HepG2 (cell line): Measurements from ENCODE around the gene UBXN2A. TPM values are rescaled to one million over a fixed set of nuclear protein-coding genes. Genes with fewer than 3 reads are reported as not detected.

Experiments used
- CHCHD3 ChIP-seq: sonication (generic); formaldehyde crosslinking; IDR thresholded peaks from 2 replicates; pipeline ENCODE4 v1.8.0; 2022; ENCODE audit warnings: mild to moderate bottlenecking, missing genetic modification reagents, moderate library complexity
- CREB1 ChIP-seq, 2 experiments: fragments of 450-650 bp in 1 of 2; IDR thresholded peaks; 2 replicates each; pipeline ENCODE4 v1.6.1; 2016 to 2017; ENCODE audit warnings: control low read depth in 1 of 2, mild to moderate bottlenecking in 1 of 2, missing compliant biosample characterization in 1 of 2, missing genetic modification characterization in 1 of 2
- GATAD1 ChIP-seq: IDR thresholded peaks from 2 replicates; pipeline ENCODE4 v1.6.1; 2016; ENCODE audit warnings: missing genetic modification reagents, missing compliant biosample characterization
- GZF1 ChIP-seq: sonication (generic); formaldehyde crosslinking; IDR thresholded peaks from 2 replicates; pipeline ENCODE4 v1.5.1; 2020; ENCODE audit warnings: mild to moderate bottlenecking, missing genetic modification reagents
- HDAC2 ChIP-seq: sonication (generic); formaldehyde crosslinking; IDR thresholded peaks from 2 replicates; pipeline ENCODE4 v1.4.0; 2020; ENCODE audit warnings: missing genetic modification reagents
- HIVEP1 ChIP-seq: sonication (generic); formaldehyde crosslinking; IDR thresholded peaks from 2 replicates; pipeline ENCODE4 v1.4.0; 2020; ENCODE audit warnings: mild to moderate bottlenecking, missing genetic modification reagents
- HOXA3 ChIP-seq: sonication (generic); formaldehyde crosslinking; IDR thresholded peaks from 2 replicates; pipeline ENCODE4 v1.5.0; 2020; ENCODE audit warnings: missing genetic modification reagents
- JUN ChIP-seq: sonication (generic); formaldehyde crosslinking; IDR thresholded peaks from 2 replicates; pipeline ENCODE4 v1.4.0; 2020; ENCODE audit warnings: mild to moderate bottlenecking, missing genetic modification reagents
- KDM4B ChIP-seq: sonication (generic); formaldehyde crosslinking; IDR thresholded peaks from 2 replicates; pipeline ENCODE4 v1.4.0; 2020; ENCODE audit warnings: missing genetic modification reagents
- KLF11 ChIP-seq: IDR thresholded peaks from 2 replicates; pipeline ENCODE4 v1.6.1; 2016; ENCODE audit warnings: missing compliant biosample characterization
- MEIS2 ChIP-seq: sonication (generic); formaldehyde crosslinking; IDR thresholded peaks from 2 replicates; pipeline ENCODE4 v1.9.0; 2021; ENCODE audit warnings: mild to moderate bottlenecking, missing genetic modification reagents
- MIER3 ChIP-seq: IDR thresholded peaks from 2 replicates; pipeline ENCODE4 v1.6.1; 2016; ENCODE audit warnings: missing compliant biosample characterization, borderline replicate concordance
- NRL ChIP-seq: sonication (generic); formaldehyde crosslinking; IDR thresholded peaks from 2 replicates; pipeline ENCODE4 v1.5.0; 2020; ENCODE audit warnings: missing genetic modification reagents, mild to moderate bottlenecking, moderate library complexity, borderline replicate concordance
- POLR2AphosphoS5 ChIP-seq: IDR thresholded peaks from 2 replicates; pipeline ENCODE4 v1.6.1; 2012; ENCODE audit warnings: low read depth, low read length
- PRPF4 ChIP-seq: fragments of 200-400 bp; formaldehyde crosslinking; IDR thresholded peaks from 2 replicates; pipeline ENCODE4 v1.6.1; 2016; ENCODE audit warnings: low read length, low read depth; ENCODE audit not compliant: poor library complexity, severe bottlenecking
- U2AF2 ChIP-seq: fragments of 200-400 bp; formaldehyde crosslinking; IDR thresholded peaks from 2 replicates; pipeline ENCODE4 v1.6.1; 2017; ENCODE audit warnings: low read depth, mild to moderate bottlenecking, low read length
- ZBTB3 ChIP-seq: sonication (generic); formaldehyde crosslinking; IDR thresholded peaks from 2 replicates; pipeline ENCODE4 v1.4.0; 2020; ENCODE audit warnings: low read depth, mild to moderate bottlenecking, moderate library complexity, missing genetic modification reagents, borderline replicate concordance
- ZNF383 ChIP-seq: sonication (generic); formaldehyde crosslinking; IDR thresholded peaks from 2 replicates; pipeline ENCODE4 v1.4.0; 2020; ENCODE audit warnings: missing genetic modification reagents, mild to moderate bottlenecking, borderline replicate concordance
- ZNF510 ChIP-seq: sonication (generic); formaldehyde crosslinking; IDR thresholded peaks from 2 replicates; pipeline ENCODE4 v1.4.0; 2020; ENCODE audit warnings: low read depth, mild to moderate bottlenecking, missing genetic modification reagents
- ZNF530 ChIP-seq: sonication (generic); formaldehyde crosslinking; IDR thresholded peaks from 2 replicates; pipeline ENCODE4 v1.5.0; 2020; ENCODE audit warnings: low read depth, mild to moderate bottlenecking, missing genetic modification reagents
- ZNF543 ChIP-seq: sonication (generic); formaldehyde crosslinking; IDR thresholded peaks from 2 replicates; pipeline ENCODE4 v1.4.0; 2020; ENCODE audit warnings: mild to moderate bottlenecking, missing genetic modification reagents
- ZNF777 ChIP-seq: sonication (generic); formaldehyde crosslinking; IDR thresholded peaks from 2 replicates; pipeline ENCODE4 v1.4.0; 2020; ENCODE audit warnings: missing genetic modification reagents
- ZNF788 ChIP-seq: sonication (generic); formaldehyde crosslinking; IDR thresholded peaks from 2 replicates; pipeline ENCODE4 v1.5.0; 2020; ENCODE audit warnings: mild to moderate bottlenecking, missing genetic modification reagents, borderline replicate concordance
- ZNF83 ChIP-seq: sonication (generic); formaldehyde crosslinking; IDR thresholded peaks from 2 replicates; pipeline ENCODE4 v1.4.0; 2020; ENCODE audit warnings: missing genetic modification reagents, mild to moderate bottlenecking, borderline replicate concordance
- polyA plus RNA-seq, 8 experiments: library from polyadenylated mRNA; depleted of rRNA in 3 of 8; stranded (reverse) in 7 of 8; unstranded in 1 of 8; fragments of >200 nt; fragmentation: Illumina TruSeq in 4 of 8; extraction: Trizol in 4 of 8; gene quantifications; 2 replicates each; pipeline versions ENCODE4 v1.2.1 to v1.2.3, GENCODE V29; 2011 to 2016; ENCODE audit warnings: low read depth in 4 of 8, missing spikeins in 1 of 8, mixed read lengths in 1 of 8; ENCODE audit not compliant: insufficient read depth in 1 of 8
- total RNA-seq, 5 experiments: library from RNA; depleted of rRNA; stranded (reverse); fragments of >200 nt; fragmentation: Illumina TruSeq; extraction: Trizol; gene quantifications; 2 replicates each; pipeline ENCODE4 v1.2.3, GENCODE V29; 2016; ENCODE audit warnings: low read depth in 1 of 5
- TF ChIP-seq, protein P1 (sequence below), 2 experiments: sonication (generic) in 1 of 2; formaldehyde crosslinking in 1 of 2; IDR thresholded peaks; 2 replicates each; pipeline versions ENCODE4 v1.4.0 to v1.6.1; 2016 to 2020; ENCODE audit warnings: borderline replicate concordance in 1 of 2, low read depth in 1 of 2, mild to moderate bottlenecking in 1 of 2, missing genetic modification reagents in 1 of 2
- TF ChIP-seq, protein P2 (sequence below): sonication (generic); formaldehyde crosslinking; IDR thresholded peaks from 2 replicates; pipeline ENCODE4 v1.8.1; 2023; ENCODE audit warnings: mild to moderate bottlenecking, missing genetic modification reagents, borderline replicate concordance

The UBXN2A gene
- total and polyA plus RNA-seq, 2 of the 13 experiments (the other 11 are each of a cell fraction or from before 2014, with no cell fraction given): 8.3 to 20.9 TPM

DNA sequence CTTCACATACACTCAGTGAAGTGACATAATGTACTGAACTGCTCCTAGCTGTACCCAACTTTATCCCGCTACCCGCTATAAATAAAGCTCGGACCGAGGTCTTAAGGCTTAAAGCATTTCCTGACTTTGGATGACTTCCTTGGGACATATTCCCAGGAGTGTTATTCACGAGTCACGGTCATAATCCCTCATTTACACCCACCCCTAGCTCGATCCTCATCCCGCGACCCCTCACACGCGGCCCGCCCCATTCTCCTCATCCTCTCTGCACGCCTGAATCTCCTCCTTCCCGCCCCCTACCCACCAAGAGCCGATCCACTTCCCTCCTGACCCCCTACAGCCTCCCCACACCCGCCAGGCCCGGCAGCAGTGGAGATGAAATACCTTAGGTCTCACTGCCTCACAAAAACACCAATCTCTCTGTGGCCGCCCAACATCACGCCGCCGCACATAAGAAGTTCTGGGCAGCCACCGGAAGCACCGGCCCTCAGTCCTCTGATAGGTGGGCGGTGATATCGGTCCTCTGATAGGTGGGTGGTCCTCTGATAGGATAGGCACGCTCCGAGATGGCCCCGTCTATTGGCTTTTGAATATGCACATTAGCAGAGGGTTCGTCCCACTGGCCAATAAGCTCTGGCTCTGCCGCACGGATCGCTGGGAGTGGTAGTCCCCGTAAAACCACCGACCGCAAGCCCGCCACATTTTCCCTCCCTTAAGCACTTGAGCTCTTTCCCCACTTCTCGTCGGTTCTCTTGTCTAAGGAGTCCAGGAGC is 106.9 kb downstream of the UBXN2A start, which contains the start of gene WDCP (continued):
- TF ChIP-seq POLR2AphosphoS5 (peak; percentile 100), ZNF543 (CRISPR knock-in tag) (peak; percentile 60), CHCHD3 (no peak), CREB1 (IDR thresholded peaks at IDR 0.05) (peak; percentile 66), CREB1 (CRISPR knock-in tag; IDR thresholded peaks at IDR 0.05) (peak; percentile 89), MIER3 (CRISPR knock-in tag) (peak; percentile 75; the same call in 1 of the 2 replicates), MEIS2 (CRISPR knock-in tag) (no peak), NRL (CRISPR knock-in tag) (peak; percentile 21; the same call in 1 of the 2 replicates), HDAC2 (CRISPR knock-in tag) (peak; percentile 16), ZNF510 (CRISPR knock-in tag) (no peak; the same call in 1 of the 2 replicates), KLF11 (CRISPR knock-in tag) (0 out of 2 replicates have a peak, but pooled peaks have one; percentile 49), ZNF777 (CRISPR knock-in tag) (no peak), JUN (no peak), GZF1 (CRISPR knock-in tag) (no peak), ZNF383 (CRISPR knock-in tag) (no peak; the same call in 1 of the 2 replicates), HOXA3 (CRISPR knock-in tag) (peak; percentile 56; the same call in 1 of the 2 replicates), KDM4B (no peak), PRPF4 (no peak), GATAD1 (CRISPR knock-in tag) (peak; percentile 85), ZNF530 (no peak), HIVEP1 (CRISPR knock-in tag) (0 out of 2 replicates have a peak, but pooled peaks have one; percentile 63), ZBTB3 (CRISPR knock-in tag) (no peak), ZNF83 (CRISPR knock-in tag) (peak; percentile 68; the same call in 1 of the 2 replicates), U2AF2 (no peak), ZNF788 (CRISPR knock-in tag) (no peak)
- TF ChIP-seq, protein P1, sequence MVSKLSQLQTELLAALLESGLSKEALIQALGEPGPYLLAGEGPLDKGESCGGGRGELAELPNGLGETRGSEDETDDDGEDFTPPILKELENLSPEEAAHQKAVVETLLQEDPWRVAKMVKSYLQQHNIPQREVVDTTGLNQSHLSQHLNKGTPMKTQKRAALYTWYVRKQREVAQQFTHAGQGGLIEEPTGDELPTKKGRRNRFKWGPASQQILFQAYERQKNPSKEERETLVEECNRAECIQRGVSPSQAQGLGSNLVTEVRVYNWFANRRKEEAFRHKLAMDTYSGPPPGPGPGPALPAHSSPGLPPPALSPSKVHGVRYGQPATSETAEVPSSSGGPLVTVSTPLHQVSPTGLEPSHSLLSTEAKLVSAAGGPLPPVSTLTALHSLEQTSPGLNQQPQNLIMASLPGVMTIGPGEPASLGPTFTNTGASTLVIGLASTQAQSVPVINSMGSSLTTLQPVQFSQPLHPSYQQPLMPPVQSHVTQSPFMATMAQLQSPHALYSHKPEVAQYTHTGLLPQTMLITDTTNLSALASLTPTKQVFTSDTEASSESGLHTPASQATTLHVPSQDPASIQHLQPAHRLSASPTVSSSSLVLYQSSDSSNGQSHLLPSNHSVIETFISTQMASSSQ (IDR thresholded peaks at IDR 0.05; ENCODE audit: low read depth): no peak
- TF ChIP-seq, protein P1 (CRISPR knock-in tag; IDR thresholded peaks at IDR 0.05; ENCODE audit: borderline replicate concordance): peak; percentile 20; the same call in 1 of the 2 replicates
- TF ChIP-seq, protein P2, sequence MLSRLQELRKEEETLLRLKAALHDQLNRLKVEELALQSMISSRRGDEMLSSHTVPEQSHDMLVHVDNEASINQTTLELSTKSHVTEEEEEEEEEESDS (CRISPR knock-in tag): no peak
